CD4-positive, alpha-beta T cell treated with Interleukin-10 for 1 hour (primary cell): ENCODE results near the gene PROC.

Source experiments
- DNase-seq: peaks from one replicate; pipeline ENCODE4 v3.0.0-alpha.2; 2020

PROC gene

GRCh38 chr2:127415593-127416505 is 2.4 kb upstream of the PROC start:
- peak; percentile 88 for DNase-seq

- DNase-seq: no peak
Measured at GRCh38 chr2:127416506-127417001, 1.7 kb upstream of the PROC start.

- DNase-seq: no peak
Measured at GRCh38 chr2:127417406-127417805, 821 bp upstream of the PROC start.

GRCh38 chr2:127419112-127419430 is 844 bp downstream of the PROC start:
- DNase-seq: no peak

- DNase-seq: no peak
Measured at GRCh38 chr2:127419448-127420038, 1.3 kb downstream of the PROC start.

- DNase-seq: no peak
Measured at GRCh38 chr2:127420039-127420864, 2.0 kb downstream of the PROC start.

- no peak for DNase-seq
Measured at GRCh38 chr2:127421116-127421800, 3.0 kb downstream of the PROC start.

- no peak for DNase-seq
Measured at GRCh38 chr2:127421871-127422558, 3.8 kb downstream of the PROC start.

GRCh38 chr2:127422559-127423477 is 4.6 kb downstream of the PROC start:
- no peak for DNase-seq

GRCh38 chr2:127423478-127423843 is 5.2 kb downstream of the PROC start:
- DNase-seq: no peak

GRCh38 chr2:127423880-127424279 is 5.7 kb downstream of the PROC start:
- no peak for DNase-seq

- DNase-seq: no peak
Measured at GRCh38 chr2:127424598-127425520, 6.6 kb downstream of the PROC start.

- DNase-seq: no peak
Measured at GRCh38 chr2:127425540-127426490, 7.6 kb downstream of the PROC start.

- DNase-seq: no peak
Measured at GRCh38 chr2:127426501-127427354, 8.5 kb downstream of the PROC start.

GRCh38 chr2:127427376-127428056 is 9.3 kb downstream of the PROC start:
- DNase-seq: no peak

GRCh38 chr2:127428057-127428814 is 10.0 kb downstream of the PROC start:
- DNase-seq: no peak

- no peak for DNase-seq
Measured at GRCh38 chr2:127428815-127429109, 10.5 kb downstream of the PROC start.
